Mucosa of rectum (tissue), 2 donors: ENCODE data around the gene ERCC1.
"Not testable (repeated sequence)": the region's sequence is repeated elsewhere in the genome, so short reads cannot be mapped to it uniquely, and the experiment has no call there.

ENCODE experiments used
- H3K27ac ChIP-seq, 2 donors: one replicate each; pipeline ENCODE4 v1.7.0; 2013; ENCODE audit warnings: inconsistent platforms in 2 of 2, low read depth in 2 of 2, low read length in 2 of 2
- H3K27me3 ChIP-seq, 2 donors: one replicate each; pipeline ENCODE4 v1.7.0; 2013; ENCODE audit warnings: low read length in 2 of 2; ENCODE audit not compliant: control insufficient read depth in 2 of 2, insufficient read depth in 2 of 2
- H3K36me3 ChIP-seq, 2 donors: one replicate each; pipeline ENCODE4 v1.7.0; 2013; ENCODE audit warnings: low read length in 2 of 2; ENCODE audit not compliant: control insufficient read depth in 2 of 2, insufficient read depth in 2 of 2
- H3K4me1 ChIP-seq, 2 donors: one replicate each; pipeline ENCODE4 v1.7.0; 2013; ENCODE audit warnings: low read length in 2 of 2, mild to moderate bottlenecking in 1 of 2; ENCODE audit not compliant: control insufficient read depth in 2 of 2, insufficient read depth in 2 of 2
- H3K4me3 ChIP-seq, 2 donors: one replicate each; pipeline ENCODE4 v1.7.0; 2013; ENCODE audit warnings: low read length in 2 of 2
- H3K9ac ChIP-seq, 2 donors: one replicate each; pipeline ENCODE4 v1.7.0; 2013; ENCODE audit warnings: low read length in 2 of 2, low read depth in 1 of 2, mild to moderate bottlenecking in 1 of 2
- H3K9me3 ChIP-seq, 2 donors: one replicate each; pipeline ENCODE4 v1.7.0; 2013; ENCODE audit warnings: low read length in 2 of 2; ENCODE audit not compliant: control insufficient read depth in 2 of 2
- donor health status: healthy.
- donor health status: Normal muscosa, but diverticular disease.

The ERCC1 gene

DNA sequence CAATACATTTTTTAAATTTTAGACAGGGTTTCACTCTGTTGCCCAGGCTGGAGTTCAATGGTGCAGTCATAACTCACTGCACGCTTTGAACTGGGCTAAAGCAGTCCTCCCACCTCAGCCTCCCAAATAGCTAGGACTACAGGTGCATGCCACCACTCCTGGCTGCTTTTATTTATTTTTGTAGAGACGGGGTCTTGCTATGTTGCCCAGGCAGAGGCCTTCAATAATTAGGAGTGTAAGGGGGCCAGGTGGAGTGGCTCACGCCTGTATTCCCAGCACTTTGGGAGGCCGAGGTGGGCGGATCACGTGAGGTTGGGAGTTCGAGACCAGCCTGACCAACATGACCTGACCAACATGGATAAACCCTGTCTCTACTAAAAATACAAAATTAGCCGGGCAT is 8.8 kb upstream of the ERCC1 start:
- not testable (repeated sequence) for H3K9ac ChIP-seq, H3K27me3 ChIP-seq, H3K9me3 ChIP-seq, H3K27ac ChIP-seq, H3K36me3 ChIP-seq, H3K4me3 ChIP-seq, H3K4me1 ChIP-seq

DNA sequence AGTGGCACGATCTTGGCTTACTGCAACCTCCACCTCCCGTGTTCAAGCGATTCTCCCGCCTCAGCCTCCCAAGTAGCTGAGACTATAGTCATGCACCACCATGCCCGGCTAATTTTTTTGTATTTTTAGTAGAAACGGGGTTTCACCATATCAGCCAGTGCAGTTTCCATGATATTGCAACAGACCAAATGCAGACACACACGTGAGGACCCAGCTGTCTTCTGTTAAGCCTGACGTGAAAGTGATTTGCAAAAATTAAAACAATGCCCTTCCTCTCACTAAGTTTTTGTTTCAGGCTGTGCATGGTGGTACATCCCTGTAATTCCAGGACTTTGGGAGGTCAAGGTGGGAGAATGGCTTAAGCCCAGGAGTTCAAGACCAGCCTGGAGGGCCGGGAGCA is 7.3 kb upstream of the ERCC1 start:
- H3K4me1 ChIP-seq, H3K27ac ChIP-seq: not testable (repeated sequence)

DNA sequence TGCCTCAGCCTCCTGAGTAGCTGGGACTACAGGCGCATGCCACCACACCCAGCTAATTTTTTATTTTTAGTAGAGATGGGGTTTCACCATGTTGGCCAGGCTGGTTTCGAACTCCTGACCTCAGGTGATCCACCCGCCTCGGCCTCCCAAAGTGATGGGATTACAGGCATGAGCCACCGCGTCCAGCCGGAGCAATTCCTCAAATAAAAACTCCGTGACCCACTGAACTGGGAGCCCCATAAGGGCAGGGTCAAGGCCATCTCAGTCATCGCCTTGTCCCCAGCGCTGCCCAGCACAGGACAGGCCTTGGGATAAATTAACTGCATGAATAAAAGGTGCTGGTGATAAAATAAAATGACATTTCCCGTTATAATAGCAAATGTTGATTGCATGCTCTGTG is 6.2 kb upstream of the ERCC1 start:
- H3K36me3 ChIP-seq, H3K27ac ChIP-seq: not testable (repeated sequence)

More for the DNA sequence above, 7.3 kb upstream of the ERCC1 start:
- not testable (repeated sequence) for H3K36me3 ChIP-seq, H3K4me3 ChIP-seq, H3K27me3 ChIP-seq, H3K9ac ChIP-seq, H3K9me3 ChIP-seq

DNA sequence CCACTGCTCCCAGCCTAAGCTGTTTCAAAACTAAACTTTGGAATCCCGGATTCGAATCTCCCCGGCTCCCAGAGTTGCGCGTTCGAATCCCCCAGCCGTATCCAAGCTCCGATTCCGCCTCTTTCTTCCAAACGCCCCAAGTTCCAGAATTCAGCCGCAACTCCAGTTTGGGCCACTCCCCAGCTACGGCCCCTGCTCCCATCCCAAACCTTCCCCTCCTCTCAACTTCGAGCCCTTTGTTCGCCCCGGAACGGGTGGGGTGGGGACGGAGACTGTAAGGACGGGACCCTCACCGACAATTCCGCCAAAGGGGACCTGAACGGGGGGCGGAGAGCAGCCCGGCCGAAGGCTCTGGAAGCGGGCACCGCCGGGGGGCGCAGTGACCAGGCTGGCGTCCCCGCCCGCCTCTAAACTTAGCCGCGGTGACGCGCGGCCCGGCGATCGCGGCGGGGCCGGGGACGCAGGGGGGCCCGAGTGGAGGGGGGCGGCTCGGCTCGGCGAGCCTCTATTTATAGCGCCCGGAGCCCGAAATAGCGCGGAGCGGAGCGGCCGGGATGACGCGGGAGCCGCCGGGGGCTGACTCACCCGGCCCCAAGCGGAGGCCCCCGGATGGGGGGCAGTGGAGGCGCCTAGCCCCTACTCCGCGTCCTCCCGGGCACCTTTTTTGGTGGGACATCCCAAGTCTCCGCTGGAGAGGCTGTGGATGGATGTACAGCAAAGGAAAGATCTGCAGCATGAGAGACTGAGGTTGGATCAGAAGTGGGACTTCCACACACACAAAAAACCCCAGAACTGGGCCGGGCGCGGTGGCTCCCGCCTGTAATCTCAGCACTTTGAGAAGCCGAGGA is 4.9 kb upstream of the ERCC1 start:
- Histone ChIP-seq H3K36me3 (no peaks in the 10 kb centered on the region), H3K4me1 (peaks cover 9 to 10% of the 10 kb centered on the region in 2 donors), H3K9me3 (no peaks in the 10 kb centered on the region), H3K27me3 (peaks cover 2 to 4% of the 10 kb centered on the region in 2 donors), H3K27ac (peak overlapping the region in 1 of 2 donors; percentile 43), H3K4me3 (peak overlapping the region; percentile 53 to 62), H3K9ac (peak overlapping the region in 1 of 2 donors; percentile 54)

More for the DNA sequence above, 6.2 kb upstream of the ERCC1 start:
- H3K27me3 ChIP-seq, H3K4me3 ChIP-seq, H3K9ac ChIP-seq, H3K4me1 ChIP-seq, H3K9me3 ChIP-seq: not testable (repeated sequence)

DNA sequence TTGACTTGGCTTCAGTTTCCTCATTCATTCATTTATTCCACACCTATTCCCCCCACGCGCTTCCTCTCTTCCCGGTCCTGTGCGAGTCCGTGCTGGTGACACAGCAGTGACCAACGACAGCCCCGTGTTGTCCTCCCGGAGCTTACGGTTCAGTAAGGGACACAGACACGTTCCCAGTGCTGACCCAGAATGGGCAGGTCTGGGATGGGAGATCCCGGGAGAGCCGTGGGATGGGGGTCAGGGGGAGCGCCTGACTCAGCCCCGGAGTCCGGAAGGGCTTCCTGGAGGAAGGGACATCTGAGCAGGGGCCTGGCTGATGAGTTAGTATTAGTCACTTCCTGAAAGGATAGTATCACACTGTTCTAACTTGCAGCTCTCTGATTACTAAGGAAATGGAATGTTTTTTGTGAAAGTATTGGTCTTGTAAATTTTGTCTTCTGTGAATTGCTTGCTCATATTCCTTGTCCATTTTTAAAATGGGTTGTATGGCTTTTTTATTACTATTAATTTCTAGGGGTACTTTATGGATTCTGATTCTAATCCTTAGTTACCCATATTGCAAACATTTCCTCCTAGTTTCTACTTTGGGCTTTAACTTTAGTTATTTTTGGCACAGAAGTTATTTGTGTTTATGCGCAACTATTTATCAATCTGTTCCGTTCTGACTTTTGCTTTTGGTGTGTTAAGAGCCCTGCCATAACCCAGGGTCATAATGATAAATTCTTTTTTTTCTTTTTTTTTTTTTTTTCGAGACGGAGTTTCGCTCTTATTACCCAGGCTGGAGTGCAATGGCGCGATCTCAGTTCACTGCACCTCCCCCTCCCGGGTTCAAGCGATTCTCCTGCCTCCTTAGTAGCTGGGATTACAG is 708 bp upstream of the ERCC1 start:
- Histone ChIP-seq H3K4me3 (peak overlapping the region; percentile 76 to 85), H3K9me3 (no peaks in the 10 kb centered on the region), H3K4me1 (peaks cover 16 to 23% of the 10 kb centered on the region in 2 donors), H3K27ac (peak overlapping the region; percentile 85 to 94), H3K27me3 (peaks cover 2 to 4% of the 10 kb centered on the region in 2 donors), H3K36me3 (peaks cover 0 to 7% of the 10 kb centered on the region in 2 donors), H3K9ac (peak overlapping the region; percentile 80 to 94)

DNA sequence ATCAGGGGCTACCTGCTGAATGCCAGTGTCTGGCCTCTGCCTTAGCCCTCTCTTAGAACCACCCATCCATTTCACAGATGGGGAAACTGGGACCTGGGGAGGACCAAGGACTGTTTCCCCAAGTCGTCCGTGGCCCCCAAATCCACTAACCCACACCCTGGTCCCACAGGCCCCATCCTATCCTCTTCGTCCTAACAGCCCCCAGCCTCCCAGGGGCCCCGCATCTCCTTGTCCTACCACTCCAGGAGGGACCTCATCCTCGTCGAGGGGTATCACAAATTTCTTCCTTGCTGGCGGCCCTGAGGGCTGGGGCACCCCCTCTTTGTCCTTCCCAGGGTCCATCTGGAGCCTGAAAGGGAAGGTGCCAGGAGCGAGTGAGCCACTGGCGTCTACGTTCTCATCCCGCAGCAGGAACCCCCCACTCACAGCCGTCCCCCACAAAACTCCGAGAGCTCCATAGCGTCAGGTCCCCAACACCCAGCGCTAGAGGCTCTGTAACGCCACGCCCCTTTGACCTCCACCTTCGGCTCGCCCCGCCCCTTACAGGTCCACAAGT is 606 bp downstream of the ERCC1 start:
- H3K27ac ChIP-seq: peak overlapping the region; percentile 85 to 94

DNA sequence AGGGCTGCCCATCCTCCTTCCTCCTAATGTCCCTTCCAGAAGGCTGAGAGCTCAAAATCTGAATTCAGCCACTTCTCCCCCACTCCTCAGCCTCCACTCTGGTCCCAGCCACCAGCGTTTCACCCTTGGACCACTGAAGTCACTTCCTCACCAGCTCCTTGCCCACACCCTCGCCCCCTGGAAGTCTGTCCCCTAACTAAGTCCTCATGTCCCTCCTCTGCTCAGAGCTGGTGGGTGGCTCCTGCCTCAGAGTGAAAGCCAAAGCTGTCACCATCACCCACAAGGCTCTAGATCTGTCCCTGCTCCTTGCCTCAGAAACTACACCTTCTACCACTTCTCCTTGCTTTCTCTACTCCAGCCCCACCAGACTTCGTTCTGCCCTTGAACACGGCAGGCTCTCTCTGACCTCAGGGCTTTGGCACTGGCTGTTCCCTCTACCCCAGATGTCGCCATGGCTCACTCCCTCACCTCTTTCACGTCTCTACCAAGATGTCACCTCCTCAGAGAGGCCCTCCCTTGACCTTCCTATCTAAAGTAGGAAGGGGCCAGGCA is 1.7 kb downstream of the ERCC1 start:
- H3K27me3 ChIP-seq: no peaks in the 10 kb centered on the region
- no peak overlapping the region for H3K27ac ChIP-seq
- H3K4me1 ChIP-seq: peaks cover 22 to 23% of the 10 kb centered on the region in 2 donors
- no peaks in the 10 kb centered on the region for H3K9me3 ChIP-seq
- H3K36me3 ChIP-seq: peaks cover 4 to 15% of the 10 kb centered on the region in 2 donors
- no peak overlapping the region for H3K9ac ChIP-seq
- no peak overlapping the region for H3K4me3 ChIP-seq

More for the DNA sequence above, 606 bp downstream of the ERCC1 start:
- no peaks in the 10 kb centered on the region for H3K9me3 ChIP-seq
- H3K27me3 ChIP-seq: no peaks in the 10 kb centered on the region
- peaks cover 0 to 13% of the 10 kb centered on the region in 2 donors for H3K36me3 ChIP-seq
- peak overlapping the region; percentile 74 to 80 for H3K9ac ChIP-seq
- peaks cover 22 to 23% of the 10 kb centered on the region in 2 donors for H3K4me1 ChIP-seq
- peak overlapping the region; percentile 76 to 85 for H3K4me3 ChIP-seq

DNA sequence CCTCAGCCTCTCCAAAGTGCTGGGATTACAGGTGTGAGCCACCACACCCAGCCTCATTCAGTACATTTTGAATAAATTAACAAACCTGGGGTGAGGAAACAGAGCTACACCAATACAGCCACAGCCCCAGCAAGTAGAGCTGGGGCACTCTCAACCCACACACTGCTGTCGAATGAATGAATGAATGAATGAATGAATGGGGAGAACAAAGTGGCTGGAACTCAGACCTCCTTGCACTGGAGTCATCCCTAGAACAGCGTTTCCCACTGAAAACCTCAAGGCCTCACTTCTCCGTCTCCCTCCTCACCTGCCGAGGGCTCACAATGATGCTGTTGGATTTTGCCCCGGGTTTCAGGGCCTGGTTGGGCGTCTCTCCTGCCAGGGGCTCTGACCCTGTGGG is 2.8 kb downstream of the ERCC1 start:
- Histone ChIP-seq H3K9ac (no peak overlapping the region), H3K4me3 (no peak overlapping the region), H3K27me3 (no peaks in the 10 kb centered on the region), H3K9me3 (no peaks in the 10 kb centered on the region), H3K4me1 (peaks cover 22 to 23% of the 10 kb centered on the region in 2 donors), H3K36me3 (peaks cover 4 to 18% of the 10 kb centered on the region in 2 donors), H3K27ac (no peak overlapping the region)

DNA sequence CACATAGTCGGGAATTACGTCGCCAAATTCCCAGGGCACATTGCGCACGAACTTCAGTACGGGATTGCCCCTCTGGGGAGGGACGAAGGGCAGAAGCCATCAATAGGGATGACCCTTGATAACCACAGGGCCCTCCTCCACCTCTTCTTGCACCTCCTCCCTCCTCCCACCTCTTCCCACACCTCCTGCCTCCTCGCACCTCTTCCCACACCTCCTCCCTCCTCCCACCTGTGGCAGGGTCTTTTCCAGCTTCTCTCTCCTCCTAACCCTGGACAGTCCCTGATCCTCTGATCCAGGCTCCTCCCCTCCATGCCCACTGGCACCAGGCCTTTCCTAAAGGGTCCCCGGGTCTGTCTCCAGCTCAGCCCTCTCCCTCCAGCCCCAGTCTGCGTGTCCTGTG is 3.4 kb downstream of the ERCC1 start:
- no peak overlapping the region for H3K4me3 ChIP-seq
- no peak overlapping the region for H3K9ac ChIP-seq
- no peaks in the 10 kb centered on the region for H3K27me3 ChIP-seq
- no peaks in the 10 kb centered on the region for H3K9me3 ChIP-seq
- H3K27ac ChIP-seq: no peak overlapping the region
- peaks cover 22 to 23% of the 10 kb centered on the region in 2 donors for H3K4me1 ChIP-seq
- H3K36me3 ChIP-seq: peaks cover 4 to 18% of the 10 kb centered on the region in 2 donors
